Endothelial cell of umbilical vein (primary cell): ENCODE results near the gene TEX9. TPM values are rescaled to one million over a fixed set of nuclear protein-coding genes. Genes with fewer than 3 reads are reported as not detected.

Source experiments
- BruUV-seq: library from RNA; stranded (reverse); fragments of 400-500 nt; replicated peaks from 2 replicates; lab custom pipeline; 2021; lab: Mats Ljungman, UMichigan
- CTCF ChIA-PET: fragments of 300-600, 350-600 bp; sonication (Branson Sonifier 250); formaldehyde crosslinking; loops from one replicate; lab custom pipeline; 2021; ENCODE audit warnings: antibody characterized with exemption, inconsistent platforms; lab: Charles Lee
- POLR2A ChIA-PET: fragments of 300-600, 350-600 bp; sonication (Branson Sonifier 250); formaldehyde crosslinking; loops from one replicate; lab custom pipeline; 2021; ENCODE audit warnings: antibody characterized with exemption, inconsistent platforms; lab: Charles Lee
- DNase-seq: peaks from one replicate; pipeline ENCODE4 v3.0.0-alpha.2; 2011; ENCODE audit warnings: low read depth, low spot score
- FAIRE-seq: peaks from 2 replicates; lab custom pipeline; 2011; peaks lifted over from hg19 to GRCh38; lab: Jason Lieb, UNC
- H2AFZ ChIP-seq: 2 replicates; pipeline ENCODE4 v1.6.0; 2012; ENCODE audit warnings: low read depth, low read length, control low read depth, inconsistent platforms
- H3K27ac ChIP-seq: 2 replicates; pipeline ENCODE4 v1.5.1; 2011; ENCODE audit warnings: low read depth, mild to moderate bottlenecking, control low read depth, low read length, moderate library complexity; ENCODE audit not compliant: insufficient read depth
- H3K27me3 ChIP-seq, 2 experiments: 2 replicates each; pipeline versions ENCODE4 v1.6.0 to v1.6.1; 2011; ENCODE audit warnings: low read length in 2 of 2, mixed read lengths in 1 of 2; ENCODE audit not compliant: control insufficient read depth in 2 of 2, insufficient read depth in 2 of 2
- H3K36me3 ChIP-seq, 2 experiments: 2 replicates in 1 of 2; 3 replicates in 1 of 2; pipeline ENCODE4 v1.5.1; 2011; ENCODE audit warnings: low read length in 2 of 2, mild to moderate bottlenecking in 1 of 2, moderate library complexity in 1 of 2; ENCODE audit not compliant: control insufficient read depth in 2 of 2, insufficient read depth in 2 of 2; ENCODE audit errors: extremely low read depth in 1 of 2
- H3K4me1 ChIP-seq: 3 replicates; pipeline ENCODE4 v1.5.1; 2011; ENCODE audit warnings: mild to moderate bottlenecking, low read length; ENCODE audit not compliant: control insufficient read depth, insufficient read depth; ENCODE audit errors: extremely low read depth
- H3K4me2 ChIP-seq: 2 replicates; pipeline ENCODE4 v1.6.1; 2011; ENCODE audit warnings: low read length, control low read depth, mixed read lengths; ENCODE audit not compliant: insufficient read depth
- H3K4me3 ChIP-seq, 3 experiments: fragments of 200-600 bp in 1 of 3; sonication (generic), shearing (Covaris generic) in 1 of 3; replicated peaks in 1 of 3; 2 replicates each; pipeline ENCODE4 v1.5.1; 2011 to 2016; ENCODE audit warnings: control low read depth in 3 of 3, low read length in 3 of 3, mild to moderate bottlenecking in 2 of 3, inconsistent platforms in 1 of 3, low read depth in 1 of 3, moderate library complexity in 1 of 3; ENCODE audit not compliant: insufficient read depth in 1 of 3
- H3K79me2 ChIP-seq: 2 replicates; pipeline ENCODE4 v1.6.0; 2012; ENCODE audit warnings: low read length, inconsistent platforms; ENCODE audit not compliant: control insufficient read depth, insufficient read depth
- H3K9ac ChIP-seq: replicated peaks from 2 replicates; pipeline ENCODE3; 2011; ENCODE audit warnings: low read length, control low read depth; ENCODE audit not compliant: insufficient read depth; ENCODE audit errors: extremely low read depth
- H3K9me1 ChIP-seq: replicated peaks from 3 replicates; pipeline ENCODE4 v1.6.0; 2011; ENCODE audit warnings: mild to moderate bottlenecking, low read length; ENCODE audit not compliant: control insufficient read depth, insufficient read depth; ENCODE audit errors: extremely low read depth
- H3K9me3 ChIP-seq: replicated peaks from 2 replicates; pipeline ENCODE4 v1.5.1; 2012; ENCODE audit warnings: low read length, inconsistent platforms; ENCODE audit not compliant: control insufficient read depth, insufficient read depth
- H4K20me1 ChIP-seq: replicated peaks from 2 replicates; pipeline ENCODE3; 2011; ENCODE audit warnings: mild to moderate bottlenecking, low read length; ENCODE audit not compliant: control insufficient read depth, insufficient read depth; ENCODE audit errors: extremely low read depth
- CTCF ChIP-seq, 2 donors: IDR thresholded peaks; 1 replicate in 1 of 2; 2 replicates in 1 of 2; pipeline ENCODE4 v1.5.1; 2011; ENCODE audit warnings: low read length in 2 of 2, mild to moderate bottlenecking in 2 of 2, moderate library complexity in 2 of 2, control low read depth in 1 of 2, inconsistent platforms in 1 of 2, low read depth in 1 of 2; ENCODE audit not compliant: insufficient read depth in 1 of 2; ENCODE audit errors: extremely low read depth in 1 of 2
- EZH2 ChIP-seq: IDR thresholded peaks from 2 replicates; pipeline ENCODE4 v1.6.1; 2012; ENCODE audit warnings: borderline replicate concordance, low read depth, mild to moderate bottlenecking, moderate library complexity, low read length, inconsistent platforms; ENCODE audit not compliant: severe bottlenecking
- FOS ChIP-seq: IDR thresholded peaks from 2 replicates; pipeline ENCODE4 v1.6.1; 2011; ENCODE audit warnings: mild to moderate bottlenecking, low read length, moderate library complexity, borderline replicate concordance; ENCODE audit not compliant: insufficient read depth
- GATA2 ChIP-seq: IDR thresholded peaks from 2 replicates; pipeline ENCODE4 v1.7.0; 2011; ENCODE audit warnings: low read depth, mild to moderate bottlenecking, moderate library complexity, mixed read lengths, low read length; ENCODE audit not compliant: insufficient read length, insufficient read depth
- JUN ChIP-seq: IDR thresholded peaks from 2 replicates; pipeline ENCODE4 v1.6.1; 2011; ENCODE audit warnings: borderline replicate concordance, low read depth; ENCODE audit not compliant: insufficient read length, insufficient read depth
- MYC ChIP-seq: IDR thresholded peaks from one replicate; pipeline ENCODE4 v1.6.1; 2011; ENCODE audit warnings: mild to moderate bottlenecking, low read depth, low read length
- POLR2A ChIP-seq: IDR thresholded peaks from 2 replicates; pipeline ENCODE4 v1.6.1; 2012; ENCODE audit warnings: low read depth, mild to moderate bottlenecking, control low read depth, low read length
- POLR2AphosphoS5 ChIP-seq: IDR thresholded peaks from 2 replicates; pipeline ENCODE4 v1.6.1; 2012; ENCODE audit warnings: low read depth, mild to moderate bottlenecking, control low read depth, low read length, moderate library complexity; ENCODE audit not compliant: insufficient read depth
- dilution Hi-C: fragments of 300-500 bp; cut with MboI; formaldehyde crosslinking; loops from one replicate; pipeline ENCODE4 v1.15.0; 2019; ENCODE audit warnings: low sequenced_read_pairs; ENCODE audit not compliant: extremely low pct_ligation_motif_present
- intact Hi-C: fragments of 100-400 bp; cut with micrococcal nuclease; formaldehyde crosslinking; loops from one replicate; pipeline ENCODE4 v1.10.0; 2022
- polyA plus RNA-seq, 4 experiments: library from polyadenylated mRNA; depleted of rRNA in 3 of 4; stranded (reverse) in 3 of 4; unstranded in 1 of 4; fragments of >200 nt; gene quantifications; 2 replicates each; pipeline versions ENCODE4 v1.2.1 to v1.2.3, GENCODE V29; 2011 to 2012; ENCODE audit warnings: missing spikeins in 1 of 4
- total RNA-seq: library from RNA; stranded (reverse); gene quantifications from 2 replicates; pipeline ENCODE4 v1.2.3, GENCODE V29; 2021
- TF ChIP-seq, protein P1 (sequence below): IDR thresholded peaks from 2 replicates; pipeline ENCODE4 v1.6.1; 2011; ENCODE audit not compliant: insufficient read depth, insufficient read length

TEX9 gene
- total and polyA plus RNA-seq, 2 donors (not counting 3 experiments of a cell fraction or from before 2014, with no cell fraction given) = 0.33 to 1.7 TPM

- TF ChIP-seq JUN (no peak), MYC (no peak), CTCF (IDR thresholded peaks at IDR 0.05; ENCODE audit: extremely low read depth in 1 of 2, insufficient read depth in 1 of 2, low read depth in 1 of 2, low read length in 2 of 2) (no peak), POLR2AphosphoS5 (no peak), POLR2A (no peak), EZH2 (no peak), FOS (no peak), GATA2 (no peak)
- TF ChIP-seq, protein P1, sequence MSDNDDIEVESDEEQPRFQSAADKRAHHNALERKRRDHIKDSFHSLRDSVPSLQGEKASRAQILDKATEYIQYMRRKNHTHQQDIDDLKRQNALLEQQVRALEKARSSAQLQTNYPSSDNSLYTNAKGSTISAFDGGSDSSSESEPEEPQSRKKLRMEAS = no peak
- Histone ChIP-seq H3K4me1 (no peaks in the 10 kb centered on the region), H3K36me3 (no peaks in the 10 kb centered on the region), H4K20me1 (no peaks in the 10 kb centered on the region), H3K9me3 (no peaks in the 10 kb centered on the region), H2AFZ (no peak overlapping the region), H3K9ac (no peak overlapping the region), H3K27me3 (no peaks in the 10 kb centered on the region), H3K4me2 (no peak overlapping the region), H3K79me2 (no peaks in the 10 kb centered on the region), H3K4me3 (no peak overlapping the region), H3K27ac (no peak overlapping the region), H3K9me1 (no peaks in the 10 kb centered on the region)
- FAIRE-seq = no peak
- POLR2A ChIA-PET = no interaction called here
- dilution Hi-C loops (no loop called here), intact Hi-C loops (no loop called here)
- BruUV-seq = no TSS peak
- DNase-seq = no peak
- CTCF ChIA-PET = interaction anchor here (1.3 kb wide), 1 partner anchor 16 kb away, joined by 5 read pairs; no protein-coding TSS in a partner anchor
Observed at GRCh38 chr15:56410721-56411120, 45.5 kb downstream of the TEX9 start.
